ENCODE results near the gene PPM1F.
"Not testable (repeated sequence)": the region's sequence is repeated elsewhere in the genome, so short reads cannot be mapped to it uniquely, and the experiment has no call there.

The PPM1F gene

DNA sequence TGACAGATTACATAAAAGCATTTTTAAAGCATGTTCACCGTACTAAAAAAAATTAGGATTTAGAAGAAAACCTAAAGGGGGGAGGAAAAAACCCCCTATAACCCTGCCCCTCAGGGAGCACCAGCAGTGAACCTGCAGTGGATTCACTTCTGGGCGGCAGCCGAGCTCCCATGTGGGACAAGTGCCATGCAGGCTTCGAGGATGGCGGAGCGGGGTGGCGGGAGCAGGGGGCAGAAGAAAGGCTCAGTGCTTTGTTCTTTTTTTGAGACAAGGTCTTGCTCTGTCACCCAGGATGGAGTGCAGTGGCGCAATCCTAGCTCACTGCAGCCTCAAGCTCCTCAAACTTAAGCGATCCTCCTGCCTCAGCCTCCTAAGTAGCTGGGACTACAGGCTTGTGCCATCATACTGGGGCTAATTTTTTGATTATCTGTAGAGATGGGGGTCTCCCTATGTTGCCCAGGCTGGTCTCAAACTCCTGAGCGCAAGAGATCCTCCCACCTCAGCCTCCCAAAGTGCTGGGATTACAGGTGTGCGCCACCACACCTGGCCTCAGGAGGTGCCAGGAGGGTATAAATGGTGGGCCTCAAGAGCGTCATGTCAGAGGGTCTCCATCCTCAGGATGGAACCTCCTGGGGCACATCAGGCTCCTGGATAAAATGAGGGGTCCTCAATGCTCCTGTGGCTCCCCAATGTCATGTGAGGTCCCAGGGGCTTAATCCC is 34.0 kb downstream of the PPM1F start:
- DNase-seq, result no peak

DNA sequence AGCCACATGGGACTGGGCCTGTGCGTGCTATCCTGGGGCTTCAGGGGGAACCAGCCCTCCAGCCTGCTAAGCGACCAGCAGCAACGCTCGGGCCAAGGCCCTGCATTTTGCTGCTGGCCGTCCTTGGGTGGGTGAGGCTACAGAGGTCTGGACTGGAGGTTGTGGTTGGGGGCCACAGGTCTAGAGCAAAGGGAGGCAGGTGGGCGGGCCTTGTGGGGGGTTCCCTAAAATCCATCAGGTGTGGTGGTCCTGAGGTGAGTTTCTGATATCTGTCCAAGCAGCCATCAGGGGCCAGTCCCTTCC is 34.7 kb downstream of the PPM1F start:
- no peak for DNase-seq

- peak; percentile 35 for DNase-seq
Measured at GRCh38 chr22:21917181-21917958, 35.3 kb downstream of the PPM1F start.

DNA sequence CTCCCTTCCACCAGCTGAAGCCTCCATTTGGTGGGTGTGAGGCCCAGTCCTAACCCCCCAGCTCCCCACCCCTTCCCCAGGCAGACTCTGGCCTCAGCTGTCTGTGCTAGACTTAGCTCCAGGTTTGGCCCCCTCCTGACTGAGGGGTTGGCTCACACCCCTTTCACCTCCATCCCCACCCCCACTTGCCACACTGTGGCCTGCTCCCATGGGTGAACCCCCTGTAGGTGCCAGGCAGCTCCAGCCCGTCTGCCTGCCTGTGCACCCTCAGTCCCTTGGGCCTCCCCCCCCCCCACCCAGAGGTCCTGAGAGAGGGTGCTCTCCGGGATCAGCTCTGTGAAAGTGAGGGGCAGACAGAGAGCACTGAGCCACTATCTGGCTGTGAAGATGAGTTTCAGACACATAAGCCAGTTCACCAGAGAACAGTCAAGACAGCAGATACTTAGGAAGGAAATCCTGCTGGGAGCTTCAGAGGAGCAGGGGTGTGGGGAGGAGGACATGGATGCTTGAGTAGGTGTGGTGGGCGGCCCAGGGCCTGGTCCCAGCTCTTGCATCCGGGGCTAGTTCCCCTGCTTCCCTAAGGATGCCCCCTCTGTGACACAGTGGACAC is 36.2 kb downstream of the PPM1F start:
- DNase-seq, result no peak

- DNase-seq, result no peak
Measured at GRCh38 chr22:21915624-21916308, 36.9 kb downstream of the PPM1F start.

- DNase-seq, result not testable (repeated sequence)
Measured at GRCh38 chr22:21914033-21914642, 38.5 kb downstream of the PPM1F start.

GRCh38 chr22:21910367-21910766 is 42.3 kb downstream of the PPM1F start:
- not testable (repeated sequence) for DNase-seq

- no peak for DNase-seq
Measured at GRCh38 chr22:21909871-21910270, 42.8 kb downstream of the PPM1F start.

- DNase-seq, result no peak
Measured at GRCh38 chr22:21907638-21908522, 44.8 kb downstream of the PPM1F start.

DNA sequence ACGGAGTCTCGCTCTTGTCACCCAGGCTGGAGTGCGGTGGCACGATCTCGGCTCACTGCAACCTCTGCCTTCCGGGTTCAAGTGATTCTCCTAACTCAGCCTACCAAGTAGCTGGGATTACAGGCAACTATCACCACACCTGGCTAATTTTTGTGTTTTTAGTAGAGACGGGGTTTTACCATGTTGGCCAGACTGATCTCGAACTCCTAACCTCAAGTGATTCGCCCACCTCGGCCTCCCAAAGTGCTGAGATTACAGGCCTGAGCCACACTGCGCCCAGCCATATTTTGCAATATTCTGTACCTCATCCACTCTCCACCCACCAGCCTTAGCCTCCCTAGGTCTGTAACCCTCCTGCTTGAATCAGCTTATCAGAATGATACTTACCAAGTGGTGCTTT is 47.4 kb downstream of the PPM1F start:
- not testable (repeated sequence) for DNase-seq

DNA sequence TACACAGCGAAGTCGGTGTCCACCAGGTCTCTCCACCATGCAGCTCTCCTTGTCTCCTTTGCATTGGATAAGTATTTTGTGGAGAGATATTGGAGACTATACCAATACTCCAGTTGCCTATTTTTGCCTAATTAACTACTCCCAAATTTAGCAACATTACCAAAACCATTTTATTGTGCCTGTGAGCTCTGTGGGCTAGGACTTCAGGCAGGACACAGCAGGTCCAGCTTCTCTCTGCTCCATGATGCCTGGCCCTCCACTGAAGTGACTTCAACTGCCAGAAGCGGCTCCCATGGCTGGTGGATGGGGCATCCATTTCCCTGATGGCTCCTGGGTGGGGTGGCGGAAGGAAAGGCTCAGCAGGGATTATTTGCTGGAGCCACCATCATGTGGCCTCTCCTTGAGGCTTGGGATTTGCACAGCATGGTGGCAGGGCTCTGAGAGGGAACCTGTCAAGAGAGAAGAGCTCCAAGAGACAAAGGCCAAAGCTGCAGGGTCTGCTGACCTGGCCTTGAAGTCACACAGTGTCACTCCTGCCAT is 48.3 kb downstream of the PPM1F start:
- DNase-seq, result no peak

- DNase-seq, result no peak
Measured at GRCh38 chr22:21903283-21903682, 49.4 kb downstream of the PPM1F start.

DNA sequence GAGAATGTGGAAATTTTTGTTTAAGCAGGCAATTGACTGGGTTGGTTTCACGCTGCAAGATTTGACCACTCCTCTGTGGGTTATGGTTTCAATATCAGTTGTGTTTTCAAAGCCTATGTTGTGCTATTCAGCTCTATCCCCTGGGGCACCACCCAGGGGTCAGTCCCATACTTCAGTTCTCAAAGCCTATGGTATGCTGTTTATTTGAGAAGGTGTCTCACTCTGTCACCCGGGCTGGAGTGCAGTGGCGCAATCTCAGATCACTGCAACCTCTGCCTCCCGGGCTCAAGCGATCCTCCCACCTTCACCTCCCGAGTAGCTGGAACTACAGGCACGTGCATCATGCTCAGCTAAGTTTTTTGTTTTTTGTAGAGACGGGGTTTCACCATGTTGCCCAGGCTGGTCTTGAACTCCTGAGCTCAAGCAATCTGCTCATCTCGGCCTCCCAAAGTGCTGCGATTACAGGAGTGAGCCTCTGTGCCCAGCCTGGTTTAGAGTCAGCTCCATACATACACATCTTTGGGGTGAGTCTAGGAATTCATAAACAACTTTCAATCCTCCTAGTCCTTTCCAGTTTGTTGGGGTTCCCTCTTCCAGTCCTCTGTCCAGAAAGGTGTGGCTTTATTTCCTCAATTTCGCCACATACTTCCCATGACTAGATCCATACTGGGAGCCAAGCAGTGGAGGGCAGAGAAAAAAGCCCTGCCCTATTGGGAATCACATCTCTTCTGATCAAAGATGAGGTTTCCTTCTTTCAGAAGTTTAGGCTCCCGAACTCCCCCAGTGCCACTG is 50.2 kb downstream of the PPM1F start:
- no peak for DNase-seq

DNA sequence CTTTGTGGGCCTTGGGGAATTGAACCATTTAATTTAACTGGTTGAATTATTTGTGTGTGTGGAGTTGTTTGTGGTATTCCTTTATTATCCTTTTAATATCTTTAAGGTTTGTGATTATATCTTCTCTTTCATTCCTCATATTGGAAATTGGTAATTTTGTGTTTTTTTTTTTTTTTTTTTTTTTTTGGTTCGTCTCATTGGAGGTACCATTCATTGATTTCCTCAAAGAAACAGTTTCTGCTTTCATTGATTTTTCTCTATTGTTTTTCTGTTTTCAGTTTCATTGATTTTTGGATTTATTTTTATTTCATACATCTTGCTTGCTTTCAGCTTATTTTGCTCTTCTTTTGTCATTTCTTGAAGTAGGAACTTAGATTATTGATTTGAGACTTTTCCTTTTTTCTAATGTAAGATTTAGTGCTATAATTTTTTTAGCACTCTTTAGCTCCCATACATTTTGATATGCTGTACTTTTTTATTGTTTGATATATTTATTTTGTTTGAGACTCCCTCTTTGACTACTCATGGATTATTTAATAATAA is 54.2 kb downstream of the PPM1F start:
- DNase-seq, result no peak

DNA sequence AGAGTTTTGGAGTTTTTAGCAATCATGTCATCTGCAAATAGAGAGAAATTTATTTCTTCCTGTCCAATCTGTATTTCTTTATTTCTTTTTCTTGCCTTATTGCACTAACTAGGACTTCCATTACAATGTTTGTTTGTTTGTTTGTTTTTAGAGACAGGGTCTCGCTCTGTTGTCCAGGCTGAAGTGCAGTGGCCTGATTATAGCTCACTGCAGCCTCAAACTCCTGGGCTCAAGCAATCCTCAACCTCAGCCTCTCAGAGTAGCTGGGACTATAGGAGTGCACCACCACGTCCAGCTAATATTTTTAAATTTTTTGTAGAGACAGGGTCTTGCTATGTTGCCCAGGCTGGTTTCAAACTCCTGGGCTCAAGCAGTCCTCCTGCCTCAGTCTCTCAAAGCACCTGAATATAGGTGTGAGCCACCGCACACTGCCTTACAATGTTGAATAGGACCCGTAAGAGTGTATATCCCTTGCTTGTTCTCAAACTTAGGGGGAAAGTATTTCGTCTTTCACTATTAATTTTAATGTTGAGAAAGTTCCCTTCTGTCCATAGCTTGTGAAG is 55.6 kb downstream of the PPM1F start:
- DNase-seq, result no peak

DNA sequence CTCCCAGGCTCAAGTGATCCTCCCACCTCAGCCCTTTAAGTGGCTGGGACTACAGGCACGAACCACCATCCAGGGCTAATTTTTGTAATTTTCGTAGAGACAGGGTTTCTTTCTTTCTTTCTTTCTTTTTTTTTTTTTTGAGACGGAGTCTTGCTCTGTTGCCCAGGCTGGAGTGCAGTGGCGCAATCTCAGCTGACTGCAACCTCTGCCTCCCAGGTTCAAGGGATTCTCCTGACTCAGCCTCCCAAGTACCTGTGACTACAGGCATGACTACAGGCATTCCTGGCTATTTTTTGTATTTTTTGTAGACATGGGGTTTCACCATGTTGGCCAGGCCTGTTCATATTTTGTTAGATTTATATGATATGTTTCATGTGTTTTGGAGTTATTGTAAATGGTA is 56.4 kb downstream of the PPM1F start:
- not testable (repeated sequence) for DNase-seq

DNA sequence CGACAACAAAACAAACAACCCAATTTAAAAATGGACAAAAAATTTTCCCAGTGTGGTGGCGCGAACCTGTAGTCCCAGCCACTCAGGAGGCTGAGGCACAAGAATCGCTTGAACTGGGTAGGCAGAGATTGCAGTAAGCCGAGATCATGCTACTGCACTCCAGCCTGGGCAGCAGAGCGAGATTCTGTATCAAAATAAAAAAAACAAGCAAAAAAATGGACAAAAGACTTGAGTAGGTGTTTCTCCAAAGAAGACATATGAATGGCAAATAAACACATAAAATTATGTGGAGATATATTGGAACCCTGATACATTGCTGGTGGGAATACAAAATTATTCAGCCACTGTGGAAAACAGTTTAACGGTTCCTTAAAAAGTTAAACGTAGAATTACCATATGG is 57.8 kb downstream of the PPM1F start:
- DNase-seq, result no peak

- no peak for DNase-seq
Measured at GRCh38 chr22:21889251-21889990, 63.2 kb downstream of the PPM1F start.

- DNase-seq, result no peak
Measured at GRCh38 chr22:21887841-21888240, 64.8 kb downstream of the PPM1F start.

Data from midbrain (tissue), 1 donor.